Loucy (cell line): ENCODE data around the gene PKHD1.

Experiments
- H2AFZ ChIP-seq: fragments of 200-600 bp; sonication (generic); 2 replicates; pipeline ENCODE4 v1.6.0; 2016; ENCODE audit warnings: antibody characterized with exemption, mild to moderate bottlenecking, low read length, moderate library complexity
- H3F3A ChIP-seq: fragments of 200-600 bp; 2 replicates; pipeline ENCODE4 v1.6.0; 2016; ENCODE audit warnings: antibody characterized with exemption, low read depth, mild to moderate bottlenecking
- H3K27me3 ChIP-seq: fragments of 200-600 bp; sonication (generic); 2 replicates; pipeline ENCODE4 v1.6.1; 2014; ENCODE audit warnings: low read length, mild to moderate bottlenecking; ENCODE audit not compliant: insufficient read depth, poor library complexity, severe bottlenecking
- H3K36me3 ChIP-seq: fragments of 200-600 bp; sonication (generic); 2 replicates; pipeline ENCODE4 v1.6.1; 2016; ENCODE audit warnings: low read length; ENCODE audit not compliant: insufficient read depth
- H3K4me1 ChIP-seq: fragments of 200-600 bp; sonication (generic); 2 replicates; pipeline ENCODE4 v1.5.1; 2014; ENCODE audit warnings: low read length, mild to moderate bottlenecking; ENCODE audit not compliant: insufficient read depth, poor library complexity, severe bottlenecking
- H3K4me2 ChIP-seq: fragments of 200-600 bp; sonication (generic); 2 replicates; pipeline ENCODE4 v1.6.0; 2014; ENCODE audit warnings: antibody characterized with exemption, low read length, low read depth, mild to moderate bottlenecking; ENCODE audit not compliant: poor library complexity, severe bottlenecking
- H3K4me3 ChIP-seq: fragments of 200-600 bp; sonication (generic); 2 replicates; pipeline ENCODE4 v1.5.1; 2014; ENCODE audit warnings: low read length, mild to moderate bottlenecking, mixed read lengths; ENCODE audit not compliant: poor library complexity, severe bottlenecking
- H3K79me2 ChIP-seq: fragments of 200-600 bp; sonication (generic); 2 replicates; pipeline ENCODE4 v1.6.1; 2014; ENCODE audit warnings: low read length; ENCODE audit not compliant: insufficient read depth
- H3K9ac ChIP-seq: fragments of 200-600 bp; sonication (generic); 2 replicates; pipeline ENCODE4 v1.6.0; 2014; ENCODE audit warnings: mild to moderate bottlenecking, low read depth, low read length, moderate library complexity; ENCODE audit not compliant: poor library complexity, severe bottlenecking
- H3K9me2 ChIP-seq: fragments of 200-600 bp; sonication (generic); replicated peaks from 2 replicates; pipeline ENCODE4 v1.6.1; 2016; ENCODE audit warnings: low read depth, low read length, mixed read lengths
- H3K9me3 ChIP-seq: fragments of 200-600 bp; sonication (generic); 2 replicates; pipeline ENCODE4 v1.6.1; 2014; ENCODE audit warnings: mild to moderate bottlenecking, antibody characterized with exemption, low read length, low read depth; ENCODE audit not compliant: insufficient read depth
- H4K20me1 ChIP-seq: fragments of 200-600 bp; sonication (generic); 2 replicates; pipeline ENCODE4 v1.6.0; 2014; ENCODE audit warnings: antibody characterized with exemption, low read length, mild to moderate bottlenecking; ENCODE audit not compliant: insufficient read depth, poor library complexity, severe bottlenecking
- CTCF ChIP-seq: fragments of 200-600 bp; sonication (generic); conservative IDR thresholded peaks from 2 replicates; pipeline ENCODE4 v1.5.1; 2014; ENCODE audit warnings: mild to moderate bottlenecking, antibody characterized with exemption, low read length
- EZH2phosphoT487 ChIP-seq: fragments of 200-600 bp; IDR thresholded peaks from 2 replicates; pipeline ENCODE4 v1.6.1; 2018; ENCODE audit warnings: antibody characterized with exemption, mild to moderate bottlenecking, moderate library complexity, borderline replicate concordance

PKHD1 gene

GRCh38 chr6:52010145-52010544, 77.3 kb downstream of the PKHD1 start:
- no peak for TF ChIP-seq EZH2phosphoT487
- TF ChIP-seq CTCF, result no peak
- Histone ChIP-seq H3K9ac (no peak overlapping the region), H3K4me3 (no peak overlapping the region), H3K79me2 (no peaks in the 10 kb centered on the region), H3K9me3 (no peaks in the 10 kb centered on the region), H3K4me1 (no peaks in the 10 kb centered on the region), H3F3A (no peaks in the 10 kb centered on the region), H3K27me3 (no peaks in the 10 kb centered on the region), H3K9me2 (no peaks in the 10 kb centered on the region), H4K20me1 (no peaks in the 10 kb centered on the region), H3K4me2 (no peak overlapping the region), H3K36me3 (no peaks in the 10 kb centered on the region), H2AFZ (no peak overlapping the region)

DNA sequence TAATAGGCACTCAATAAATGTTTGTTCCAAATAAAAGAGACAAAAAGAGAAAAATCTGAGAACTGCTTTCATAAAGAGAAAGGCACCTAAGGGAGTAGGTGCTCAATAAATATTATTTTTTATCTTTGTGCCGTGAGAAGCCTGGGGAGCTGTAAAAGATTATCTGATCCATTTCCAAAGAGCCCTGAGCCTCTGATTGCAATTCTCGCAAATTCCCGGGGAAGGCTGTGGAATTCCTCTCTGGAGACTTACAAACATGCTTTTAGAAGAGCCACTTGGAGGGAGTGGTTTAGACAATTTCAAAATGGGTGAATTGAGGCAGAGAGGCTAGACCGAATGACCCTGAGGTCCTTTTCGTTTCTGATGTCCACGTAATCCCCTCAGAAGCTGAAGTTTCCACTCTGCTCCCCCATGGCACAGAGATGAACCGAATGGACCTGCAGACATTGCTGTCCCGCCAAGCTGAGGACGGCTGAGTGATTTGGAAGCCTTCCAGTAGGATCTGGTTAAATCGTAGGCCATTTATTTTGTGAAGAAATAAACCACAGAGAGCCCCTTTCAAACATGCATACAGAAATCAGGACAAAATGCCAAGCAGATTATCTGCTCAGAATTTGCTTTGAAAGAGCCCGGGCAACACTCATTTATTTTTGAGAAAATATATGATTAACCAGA, 77.8 kb downstream of the PKHD1 start:
- Histone ChIP-seq H3K27me3 (no peaks in the 10 kb centered on the region), H3K9me2 (no peaks in the 10 kb centered on the region), H4K20me1 (no peaks in the 10 kb centered on the region), H3K9me3 (no peaks in the 10 kb centered on the region), H3F3A (no peaks in the 10 kb centered on the region), H3K36me3 (no peaks in the 10 kb centered on the region), H3K4me1 (no peaks in the 10 kb centered on the region), H3K79me2 (no peaks in the 10 kb centered on the region), H3K4me3 (no peak overlapping the region), H3K4me2 (no peak overlapping the region), H3K9ac (no peak overlapping the region), H2AFZ (no peak overlapping the region)
- TF ChIP-seq EZH2phosphoT487 (no peak), CTCF (no peak)

DNA sequence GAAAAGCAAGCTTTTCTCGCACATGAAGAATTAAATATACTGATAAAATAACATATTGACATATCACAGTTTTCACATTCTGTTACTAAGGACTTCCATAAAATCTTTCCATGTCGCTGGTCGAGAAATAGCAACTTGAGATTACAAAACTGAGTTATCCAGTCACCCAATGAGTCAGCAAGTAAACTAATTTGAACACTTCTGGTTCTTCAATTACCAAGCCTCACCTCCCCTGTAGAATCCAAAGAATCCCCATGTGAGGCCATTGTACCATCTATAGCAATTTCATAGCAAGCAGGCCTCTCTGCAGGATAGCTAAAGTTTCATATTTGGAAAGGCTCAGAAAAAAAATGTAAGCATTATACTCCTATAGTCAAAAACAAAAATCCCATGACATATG, 87.3 kb downstream of the PKHD1 start:
- Histone ChIP-seq H3K27me3 (no peaks in the 10 kb centered on the region), H3F3A (no peaks in the 10 kb centered on the region), H3K4me1 (no peaks in the 10 kb centered on the region), H2AFZ (no peak overlapping the region), H3K36me3 (no peaks in the 10 kb centered on the region), H3K4me3 (no peak overlapping the region), H4K20me1 (no peaks in the 10 kb centered on the region), H3K9ac (no peak overlapping the region), H3K4me2 (no peak overlapping the region), H3K79me2 (no peaks in the 10 kb centered on the region), H3K9me2 (no peaks in the 10 kb centered on the region), H3K9me3 (no peaks in the 10 kb centered on the region)
- no peak for TF ChIP-seq CTCF
- no peak for TF ChIP-seq EZH2phosphoT487
